DMS53 (cell line): ENCODE data around the gene IRF2BPL.
A peak's percentile ranks its signal among the peaks of the same experiment; 100 is the strongest.

Source experiments
- DNase-seq: peaks from one replicate; lab custom pipeline; 2025; lab: John Stamatoyannopoulos, UW

IRF2BPL gene

DNA sequence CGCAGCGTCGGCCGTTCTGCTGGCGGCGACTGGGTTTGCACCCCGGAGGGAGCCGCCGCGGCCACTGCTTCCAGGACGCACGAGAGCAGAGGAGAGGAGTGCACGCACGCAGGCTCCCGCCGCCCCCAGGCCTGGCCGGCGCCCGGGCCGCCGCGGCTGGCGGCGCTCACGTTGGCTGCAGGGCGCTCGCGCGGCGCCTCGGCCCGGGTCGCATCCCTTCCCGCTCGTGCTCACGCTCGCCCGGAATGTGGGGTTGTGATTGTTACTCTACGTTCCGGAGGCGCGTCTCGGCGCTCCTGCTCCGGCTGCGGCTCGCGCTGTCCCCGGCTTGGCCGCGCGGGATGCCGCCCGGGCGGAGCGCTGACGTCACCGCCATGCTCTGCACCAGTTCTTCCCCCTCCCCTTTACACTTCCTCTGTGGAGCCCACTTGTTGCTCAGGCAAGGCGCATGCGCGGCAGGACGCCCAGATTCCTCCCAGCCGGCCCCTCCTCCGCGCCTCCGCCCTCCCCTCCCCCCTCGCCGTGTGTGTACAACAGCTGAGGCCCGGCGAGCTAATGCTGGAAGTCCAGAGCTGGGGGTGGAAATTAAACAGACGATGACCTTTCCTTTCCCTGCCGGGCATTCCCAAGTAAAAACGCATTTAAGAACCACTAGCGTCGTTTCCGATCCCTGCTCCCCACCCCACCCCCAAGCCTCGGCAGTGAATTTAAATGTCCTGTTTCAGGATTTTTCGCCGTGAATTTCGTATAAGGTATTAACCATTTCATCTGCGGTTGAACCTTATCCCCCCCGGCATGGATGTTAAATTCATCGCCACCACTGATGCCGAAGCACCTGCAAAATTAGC lies at the start of gene IRF2BPL:
TSS of gene IRF2BPL (minus strand) at position 325 of the 848 bp plus-strand sequence. CDS start 916 bp downstream, outside the sequence.
- peak; percentile 97 for DNase-seq

- DNase-seq: no peak
These were observed 48.5 kb upstream of the IRF2BPL start for GRCh38 chr14:77077040-77077439.

- DNase-seq: no peak
These were observed 47.7 kb upstream of the IRF2BPL start for GRCh38 chr14:77076113-77076631.

- no peak for DNase-seq
These were observed 46.5 kb upstream of the IRF2BPL start for GRCh38 chr14:77074969-77075368.

DNA sequence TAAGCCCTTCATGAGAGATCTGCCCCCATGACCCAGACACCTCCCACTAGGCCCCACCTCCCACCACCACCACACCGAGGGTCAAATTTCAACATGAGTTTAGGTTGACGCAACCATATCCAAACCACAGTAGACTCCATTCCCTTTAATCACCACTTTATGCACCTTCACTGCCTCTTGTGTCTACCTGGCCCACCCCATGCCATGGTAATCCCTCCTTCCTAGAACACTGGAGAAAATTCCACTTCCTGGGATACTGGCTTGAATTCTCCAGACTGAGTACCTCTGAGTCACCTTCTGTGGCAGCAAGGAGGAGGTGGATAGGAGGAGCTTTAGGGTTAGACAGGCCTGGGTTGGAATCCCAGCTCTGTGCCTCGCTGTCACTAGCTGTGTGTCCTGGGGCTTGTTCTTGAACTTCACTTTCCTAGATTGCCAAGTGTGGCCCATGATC lies 43.5 kb upstream of the IRF2BPL start:
- no peak for DNase-seq

DNA sequence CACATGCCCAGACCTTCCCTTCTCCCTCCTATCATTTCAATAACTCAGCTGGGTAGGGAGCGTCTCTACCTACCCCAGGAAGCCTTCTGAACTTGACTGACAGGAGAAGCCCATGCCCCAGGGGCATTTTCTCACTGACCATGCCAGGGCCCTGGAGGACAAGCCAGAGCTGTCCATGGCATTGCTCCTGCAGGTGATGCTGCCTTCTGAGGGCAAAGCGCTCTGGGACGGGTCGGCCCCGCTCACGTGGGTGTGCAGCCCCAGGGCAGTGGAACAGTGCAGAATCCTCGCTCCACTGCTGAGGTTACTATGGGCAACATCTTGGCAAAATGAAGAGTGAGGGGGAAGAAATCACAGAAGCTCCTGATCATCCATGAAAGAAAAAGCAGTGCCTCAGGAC lies 41.0 kb upstream of the IRF2BPL start:
- DNase-seq: no peak

DNA sequence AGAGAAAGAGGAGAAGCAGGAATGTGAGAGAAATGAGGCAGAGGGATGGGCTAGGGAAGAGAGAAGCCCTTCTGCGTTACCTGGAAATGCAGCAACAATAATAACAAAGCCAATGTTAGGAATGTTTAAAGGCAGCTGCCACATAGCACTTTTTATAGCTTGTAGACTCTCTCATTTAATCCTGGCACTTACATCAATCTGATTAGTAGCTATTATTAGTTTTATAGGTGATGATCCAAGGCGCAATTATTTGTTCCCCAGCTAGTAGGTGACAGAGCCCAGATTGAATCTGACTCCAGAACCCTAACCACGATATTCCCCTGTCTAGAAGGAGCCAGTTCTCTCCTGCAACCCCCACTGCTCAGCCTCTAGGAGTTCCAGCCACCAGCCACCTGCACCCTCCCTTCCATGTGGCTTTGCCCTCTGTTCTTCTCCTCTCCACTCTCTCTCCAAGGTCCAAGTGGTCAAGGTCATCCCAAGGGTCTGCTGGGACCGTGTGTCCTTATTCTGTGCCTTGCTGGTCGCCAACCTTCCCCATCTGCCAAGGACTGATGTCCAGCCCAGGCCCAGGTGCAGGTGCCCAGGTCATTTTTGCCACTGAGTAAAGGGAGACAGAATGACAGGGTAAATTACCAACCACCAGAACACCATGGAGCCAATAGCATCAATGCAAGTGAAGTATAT lies 40.2 kb upstream of the IRF2BPL start:
- no peak for DNase-seq

GRCh38 chr14:77067632-77068516 lies 39.4 kb upstream of the IRF2BPL start:
- DNase-seq: peak; percentile 85

- no peak for DNase-seq
These were observed 38.2 kb upstream of the IRF2BPL start for GRCh38 chr14:77066578-77067172.

- DNase-seq: no peak
These were observed 37.5 kb upstream of the IRF2BPL start for GRCh38 chr14:77065851-77066577.

DNA sequence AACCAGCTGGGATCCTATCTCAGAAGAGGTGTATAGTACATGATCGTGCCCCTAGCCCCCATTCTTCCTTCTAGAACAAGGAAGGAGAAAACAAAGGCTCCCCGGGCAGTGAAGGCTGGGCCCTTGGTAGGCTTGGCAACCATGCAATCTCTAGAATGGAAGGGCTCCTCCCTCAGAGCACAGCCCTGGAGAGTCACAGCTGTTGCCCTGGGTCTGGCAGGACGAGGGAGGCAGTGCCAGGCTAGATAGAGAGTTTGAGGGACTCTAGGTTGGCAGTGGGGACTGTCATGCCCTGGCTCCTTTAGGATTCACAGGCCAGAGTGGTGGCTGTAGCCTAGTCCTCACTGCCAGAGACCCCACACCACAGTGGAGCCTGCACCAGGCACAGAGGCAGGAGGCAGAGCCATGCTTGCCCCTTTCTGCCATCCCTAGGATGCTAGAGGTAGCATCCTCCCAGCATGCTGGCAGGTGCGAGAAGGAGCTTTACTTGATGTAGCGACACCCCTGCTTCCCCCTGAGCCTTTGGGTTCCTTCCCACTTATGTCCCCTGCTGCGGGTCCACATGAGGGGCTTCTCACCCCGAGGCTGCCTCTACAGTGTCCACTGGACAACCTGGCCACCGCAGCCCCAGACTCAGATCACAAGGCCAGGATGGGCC lies 36.1 kb upstream of the IRF2BPL start:
- no peak for DNase-seq

DNA sequence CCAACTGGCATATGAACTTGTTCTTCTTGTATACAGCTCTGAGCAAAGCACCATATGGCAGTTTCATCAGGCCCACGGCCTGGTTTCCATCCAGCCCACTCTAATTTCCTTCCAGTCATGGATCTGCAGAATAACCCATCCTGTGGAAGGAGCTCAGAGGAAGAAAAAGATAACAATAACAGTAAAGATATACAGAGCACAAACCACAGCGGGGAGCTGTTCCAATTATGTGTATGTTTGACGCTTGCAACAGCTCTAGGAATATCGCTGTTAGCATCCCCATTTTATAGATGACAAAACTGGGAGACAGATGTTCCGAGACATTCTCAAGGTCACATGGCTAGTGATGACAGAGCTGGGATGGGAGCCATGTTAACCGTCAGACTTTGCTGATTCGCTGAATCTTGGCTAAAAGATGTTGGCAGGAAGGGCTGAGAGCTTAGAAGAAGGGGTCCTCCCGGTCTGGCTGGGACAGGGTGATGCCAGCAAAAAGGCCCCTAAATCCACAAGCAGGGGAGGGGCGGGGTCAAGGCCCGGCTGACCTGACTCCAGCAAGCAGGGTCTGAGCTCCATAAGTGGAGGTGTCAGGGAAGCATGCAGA lies 35.2 kb upstream of the IRF2BPL start:
- no peak for DNase-seq

GRCh38 chr14:77062261-77062660 lies 33.8 kb upstream of the IRF2BPL start:
- no peak for DNase-seq

- DNase-seq: no peak
These were observed 33.2 kb upstream of the IRF2BPL start for GRCh38 chr14:77061630-77062257.

- DNase-seq: peak; percentile 61
These were observed 30.9 kb upstream of the IRF2BPL start for GRCh38 chr14:77059276-77059915.

- no peak for DNase-seq
These were observed 30.3 kb upstream of the IRF2BPL start for GRCh38 chr14:77058785-77059184.

GRCh38 chr14:77058117-77058516 lies 29.6 kb upstream of the IRF2BPL start:
- no peak for DNase-seq

DNA sequence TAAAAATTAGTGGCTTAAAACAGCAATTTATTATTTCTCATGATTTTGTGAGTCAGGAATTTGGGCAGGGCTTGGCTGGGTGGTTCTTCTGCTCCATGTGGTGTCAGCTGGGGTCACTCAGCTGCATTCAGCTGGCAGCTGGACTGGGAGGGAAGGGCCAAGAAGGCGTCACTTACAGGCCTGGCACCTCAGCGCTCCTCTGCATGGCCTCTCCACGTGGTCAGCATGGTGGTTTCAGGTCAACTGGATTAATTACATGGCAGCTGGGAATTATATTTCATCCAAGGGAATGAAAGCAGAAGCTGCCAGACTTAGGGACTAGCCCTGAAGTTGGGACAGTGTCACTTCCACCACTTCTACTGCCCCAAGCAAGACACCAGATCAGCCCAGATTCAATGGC lies 27.5 kb upstream of the IRF2BPL start:
- DNase-seq: no peak

DNA sequence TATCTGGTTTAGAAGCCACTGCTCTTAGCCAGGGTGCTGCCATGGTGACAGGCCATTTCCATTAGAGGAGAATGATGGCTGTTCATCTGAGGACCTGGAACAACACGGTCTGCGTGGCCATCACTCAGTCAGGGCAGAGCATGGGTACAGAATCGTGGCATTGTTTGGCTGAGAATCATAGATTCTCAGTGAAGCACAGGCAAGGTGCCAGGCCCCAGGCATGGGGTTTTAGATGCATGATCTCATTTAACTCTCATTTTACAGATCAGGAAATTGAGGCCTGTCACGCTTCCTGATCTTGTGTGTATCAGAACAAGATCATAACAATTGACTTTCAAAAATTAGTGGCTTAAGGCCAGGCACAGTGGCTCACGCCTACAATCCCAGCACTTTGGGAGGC lies 26.8 kb upstream of the IRF2BPL start:
- DNase-seq: no peak
